Chondrocyte (in vitro differentiated cells): ENCODE results near the gene IFNL4. TPM values are rescaled to one million over a fixed set of nuclear protein-coding genes. Genes with fewer than 3 reads are reported as not detected.
"Not testable (repeated sequence)": the region's sequence is repeated elsewhere in the genome, so short reads cannot be mapped to it uniquely, and the experiment has no call there.

Experiments used
- DNase-seq: peaks from one replicate; pipeline ENCODE4 v3.0.0; 2021; ENCODE audit warnings: mixed read lengths, low spot score
- H3K27ac Mint-ChIP-seq: one replicate; pipeline ENCODE4 v1.8.0; 2021; ENCODE audit warnings: mild to moderate bottlenecking, moderate library complexity, mixed read lengths; ENCODE audit not compliant: unreplicated experiment
- H3K27me3 Mint-ChIP-seq: 2 replicates; pipeline ENCODE4 v1.8.0; 2021; ENCODE audit warnings: low read depth, mixed read lengths
- H3K36me3 Mint-ChIP-seq: 2 replicates; pipeline ENCODE4 v1.8.0; 2021; ENCODE audit warnings: low read depth, mixed read lengths
- H3K4me1 Mint-ChIP-seq: 2 replicates; pipeline ENCODE4 v1.8.0; 2021; ENCODE audit warnings: low read depth, mild to moderate bottlenecking, mixed read lengths
- H3K4me3 Mint-ChIP-seq: one replicate; pipeline ENCODE4 v1.8.0; 2021; ENCODE audit warnings: mild to moderate bottlenecking, moderate library complexity, mixed read lengths; ENCODE audit not compliant: unreplicated experiment
- H3K9me3 Mint-ChIP-seq: 2 replicates; pipeline ENCODE4 v1.8.0; 2021; ENCODE audit warnings: low read depth, mixed read lengths
- CTCF ChIP-seq: fragments of 200-600 bp; sonication (generic); IDR thresholded peaks from 2 replicates; pipeline ENCODE4 v1.5.0; 2021; ENCODE audit warnings: antibody characterized with exemption, mild to moderate bottlenecking, moderate library complexity
- total RNA-seq: library from RNA; stranded (reverse); gene quantifications from 3 replicates; pipeline ENCODE4 v1.2.1, GENCODE V29; 2021

IFNL4 gene
- total RNA-seq, 1 donor from 2014 or later = not detected

- no peaks in the 10 kb centered on the region for H3K36me3 Mint-ChIP-seq
- H3K9me3 Mint-ChIP-seq = no peaks in the 10 kb centered on the region
- peaks cover 2% of the 10 kb centered on the region for H3K4me1 Mint-ChIP-seq
- H3K27ac Mint-ChIP-seq = no peak overlapping the region
- H3K4me3 Mint-ChIP-seq = no peak overlapping the region
- peaks cover 49% of the 10 kb centered on the region for H3K27me3 Mint-ChIP-seq
- no peak for DNase-seq
- TF ChIP-seq CTCF = no peak
These were observed 1.5 kb downstream of the IFNL4 start for GRCh38 chr19:39246951-39247669.

GRCh38 chr19:39245166-39245565, 3.5 kb downstream of the IFNL4 start:
- not testable (repeated sequence) for H3K4me3 Mint-ChIP-seq, H3K36me3 Mint-ChIP-seq, H3K9me3 Mint-ChIP-seq, DNase-seq, H3K4me1 Mint-ChIP-seq, H3K27ac Mint-ChIP-seq
- peaks cover 45% of the 10 kb centered on the region for H3K27me3 Mint-ChIP-seq

- peaks cover 45% of the 10 kb centered on the region for H3K27me3 Mint-ChIP-seq
- not testable (repeated sequence) for H3K4me3 Mint-ChIP-seq, H3K36me3 Mint-ChIP-seq, H3K9me3 Mint-ChIP-seq, H3K4me1 Mint-ChIP-seq, H3K27ac Mint-ChIP-seq, DNase-seq
These were observed 4.1 kb downstream of the IFNL4 start, which contains the start of gene IFNL3 for GRCh38 chr19:39244410-39245100. Gene IFNL3 (minus strand): TSS chr19:39245006. CDS start chr19:39244967, 39 bp downstream.

- DNase-seq, H3K4me1 Mint-ChIP-seq, H3K9me3 Mint-ChIP-seq, H3K27ac Mint-ChIP-seq, H3K4me3 Mint-ChIP-seq, H3K36me3 Mint-ChIP-seq: not testable (repeated sequence)
- peaks cover 43% of the 10 kb centered on the region for H3K27me3 Mint-ChIP-seq
These were observed 4.9 kb downstream of the IFNL4 start for GRCh38 chr19:39243741-39244140.

- Mint-ChIP-seq H3K4me3 (no peak overlapping the region), H3K9me3 (no peaks in the 10 kb centered on the region), H3K27me3 (peaks cover 47% of the 10 kb centered on the region), H3K27ac (no peak overlapping the region), H3K4me1 (peaks cover 4% of the 10 kb centered on the region), H3K36me3 (no peaks in the 10 kb centered on the region)
- TF ChIP-seq CTCF = no peak
- no peak for DNase-seq
These were observed 8.2 kb downstream of the IFNL4 start for GRCh38 chr19:39240421-39240820.

GRCh38 chr19:39238944-39239343, 9.7 kb downstream of the IFNL4 start:
- Mint-ChIP-seq H3K27me3 (peaks cover 41% of the 10 kb centered on the region), H3K9me3 (no peaks in the 10 kb centered on the region), H3K4me3 (no peak overlapping the region), H3K4me1 (peaks cover 4% of the 10 kb centered on the region), H3K36me3 (no peaks in the 10 kb centered on the region), H3K27ac (no peak overlapping the region)
- peak; percentile 19 for DNase-seq
- no peak for TF ChIP-seq CTCF
